T-helper 1 cell treated with Interleukin-12 subunit alpha and Interleukin-12 subunit beta and Interleukin-4 antibody, amounts not matched to agents 30 μg/mL and 1 μg/mL, for 36 hours (primary cell): ENCODE results near the gene MFSD6.

Experiments
- H3K27ac Mint-ChIP-seq: one replicate; pipeline ENCODE4 v1.8.0; 2021; ENCODE audit warnings: mild to moderate bottlenecking, mixed read lengths
- H3K27me3 Mint-ChIP-seq: one replicate; pipeline ENCODE4 v1.8.0; 2021; ENCODE audit warnings: low read depth, mixed read lengths
- H3K36me3 Mint-ChIP-seq: one replicate; pipeline ENCODE4 v1.8.0; 2021; ENCODE audit warnings: low read depth, mixed read lengths
- H3K4me1 Mint-ChIP-seq: one replicate; pipeline ENCODE4 v1.8.0; 2021; ENCODE audit warnings: low read depth, mixed read lengths
- H3K4me3 Mint-ChIP-seq: one replicate; pipeline ENCODE4 v1.8.0; 2021; ENCODE audit warnings: mild to moderate bottlenecking, moderate library complexity, mixed read lengths
- H3K9me3 Mint-ChIP-seq: one replicate; pipeline ENCODE4 v1.8.0; 2021; ENCODE audit warnings: mixed read lengths

MFSD6 gene

DNA sequence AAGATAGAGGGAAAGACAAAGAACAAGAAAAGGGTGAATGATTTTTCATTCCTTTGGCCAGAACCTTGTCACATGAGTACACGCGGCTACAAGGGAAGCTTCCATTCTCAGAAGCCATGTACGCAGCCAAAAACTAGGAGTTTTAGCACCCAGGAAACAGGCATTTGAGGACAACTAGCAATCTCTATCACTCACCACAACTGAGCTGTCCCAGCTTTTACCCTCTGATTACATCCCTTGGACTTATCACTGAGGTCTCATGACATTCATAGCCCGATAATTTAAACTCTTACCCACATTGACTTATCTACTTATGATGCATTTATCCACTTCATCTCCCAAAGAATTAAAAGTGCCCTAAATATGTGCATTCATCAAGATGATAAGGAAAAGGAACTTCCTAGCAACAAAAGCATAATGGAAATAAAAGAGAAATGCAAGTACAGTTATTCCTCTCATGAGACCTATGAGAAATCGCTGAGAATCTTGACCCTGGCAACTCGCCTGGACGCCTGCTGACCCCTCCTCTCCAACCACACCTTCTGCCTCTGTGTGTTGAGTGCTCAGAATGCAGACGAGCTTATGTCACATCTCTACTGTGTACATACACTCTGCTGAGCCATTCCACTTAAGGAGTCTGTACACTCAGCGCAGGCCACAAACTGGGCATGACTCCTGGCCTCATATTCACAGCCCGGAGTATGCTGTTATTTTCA is 28.7 kb upstream of the MFSD6 start:
- Mint-ChIP-seq H3K4me3 (no peak overlapping the region), H3K9me3 (no peaks in the 10 kb centered on the region), H3K36me3 (no peaks in the 10 kb centered on the region), H3K27ac (no peak overlapping the region), H3K27me3 (no peaks in the 10 kb centered on the region), H3K4me1 (no peaks in the 10 kb centered on the region)

DNA sequence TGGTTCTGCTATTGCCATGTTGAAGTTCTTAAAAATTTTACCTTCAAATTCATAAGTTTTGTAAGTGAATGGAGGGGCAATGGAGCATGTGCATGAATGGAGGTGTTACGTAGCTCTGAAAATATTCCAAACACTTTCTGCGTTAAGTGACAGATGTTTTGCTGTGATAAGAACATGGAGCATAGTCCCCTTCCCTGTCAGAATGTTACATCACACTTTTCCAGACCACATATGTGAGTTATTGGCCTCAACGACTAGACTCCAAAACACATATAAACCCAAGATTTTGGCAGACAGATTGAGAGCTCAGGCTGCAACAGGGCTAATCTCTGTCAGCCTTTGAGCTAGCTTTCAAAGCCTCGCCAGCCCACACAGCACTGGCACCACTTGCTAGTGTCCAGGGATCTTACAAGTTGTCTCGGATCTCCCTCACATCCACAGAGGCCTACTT is 27.2 kb upstream of the MFSD6 start:
- Mint-ChIP-seq H3K27ac (no peak overlapping the region), H3K4me3 (no peak overlapping the region), H3K36me3 (no peaks in the 10 kb centered on the region), H3K9me3 (no peaks in the 10 kb centered on the region), H3K27me3 (no peaks in the 10 kb centered on the region), H3K4me1 (no peaks in the 10 kb centered on the region)

DNA sequence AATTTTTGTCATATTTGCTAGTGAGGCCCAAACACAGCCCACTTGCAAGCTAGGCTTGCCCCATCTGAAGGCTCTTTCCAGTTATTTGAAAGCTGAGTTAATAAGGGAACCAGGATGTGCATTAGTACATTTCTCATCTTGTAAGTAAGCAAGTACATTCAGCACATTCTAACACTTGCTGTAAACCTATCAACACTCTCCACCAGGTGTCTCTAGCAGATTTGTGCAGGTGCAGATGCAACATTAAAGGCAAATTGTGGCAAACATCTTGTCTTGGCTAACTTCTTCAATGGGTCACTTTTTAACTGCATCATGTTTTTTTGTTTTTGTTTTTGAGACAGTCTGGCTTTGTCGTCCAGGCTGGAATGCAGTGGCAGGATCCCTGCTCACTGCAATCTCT is 25.3 kb upstream of the MFSD6 start:
- no peak overlapping the region for H3K27ac Mint-ChIP-seq
- H3K9me3 Mint-ChIP-seq, result no peaks in the 10 kb centered on the region
- H3K4me1 Mint-ChIP-seq, result no peaks in the 10 kb centered on the region
- H3K4me3 Mint-ChIP-seq, result no peak overlapping the region
- no peaks in the 10 kb centered on the region for H3K27me3 Mint-ChIP-seq
- no peaks in the 10 kb centered on the region for H3K36me3 Mint-ChIP-seq

DNA sequence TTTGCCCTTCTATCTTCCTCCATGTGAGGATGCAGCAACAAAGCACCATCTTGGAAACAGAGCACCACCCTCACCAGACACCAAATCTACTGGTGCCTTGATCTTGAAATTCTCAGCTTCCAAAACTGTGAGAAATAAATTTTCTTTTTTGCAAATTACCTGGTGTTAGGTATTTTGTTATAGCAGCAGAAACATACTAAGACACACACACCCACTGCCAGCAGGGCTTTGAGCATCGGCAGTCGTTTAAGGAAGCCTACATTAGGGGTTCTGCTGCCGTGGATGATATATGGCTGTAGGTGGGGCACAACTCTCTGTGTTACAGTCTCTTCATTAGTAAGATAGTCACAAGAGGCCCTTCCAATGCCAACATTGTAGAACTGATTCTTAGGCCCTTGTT is 20.7 kb upstream of the MFSD6 start:
- no peaks in the 10 kb centered on the region for H3K9me3 Mint-ChIP-seq
- H3K27ac Mint-ChIP-seq, result no peak overlapping the region
- H3K27me3 Mint-ChIP-seq, result peaks cover 14% of the 10 kb centered on the region
- H3K4me3 Mint-ChIP-seq, result no peak overlapping the region
- no peaks in the 10 kb centered on the region for H3K36me3 Mint-ChIP-seq
- no peaks in the 10 kb centered on the region for H3K4me1 Mint-ChIP-seq

DNA sequence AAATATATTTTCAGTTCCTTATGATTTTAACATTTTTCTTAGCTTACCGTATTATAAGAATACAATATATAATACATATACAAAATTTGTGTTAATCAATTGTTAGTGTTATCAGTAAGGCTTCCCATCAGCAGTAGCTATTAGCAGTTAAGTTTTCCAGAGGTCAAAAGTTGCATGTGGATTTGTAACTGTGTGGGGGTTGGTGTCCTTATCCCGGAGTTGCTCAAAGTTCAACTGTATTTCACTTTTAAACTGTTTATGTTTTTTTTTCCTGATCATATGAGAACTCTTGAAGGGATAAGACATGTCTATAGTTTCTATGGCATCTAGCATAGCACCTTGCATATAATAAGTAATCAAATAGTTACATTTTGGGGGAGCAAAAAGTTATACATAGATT is 11.9 kb upstream of the MFSD6 start:
- Mint-ChIP-seq H3K4me3 (no peak overlapping the region), H3K4me1 (no peaks in the 10 kb centered on the region)

DNA sequence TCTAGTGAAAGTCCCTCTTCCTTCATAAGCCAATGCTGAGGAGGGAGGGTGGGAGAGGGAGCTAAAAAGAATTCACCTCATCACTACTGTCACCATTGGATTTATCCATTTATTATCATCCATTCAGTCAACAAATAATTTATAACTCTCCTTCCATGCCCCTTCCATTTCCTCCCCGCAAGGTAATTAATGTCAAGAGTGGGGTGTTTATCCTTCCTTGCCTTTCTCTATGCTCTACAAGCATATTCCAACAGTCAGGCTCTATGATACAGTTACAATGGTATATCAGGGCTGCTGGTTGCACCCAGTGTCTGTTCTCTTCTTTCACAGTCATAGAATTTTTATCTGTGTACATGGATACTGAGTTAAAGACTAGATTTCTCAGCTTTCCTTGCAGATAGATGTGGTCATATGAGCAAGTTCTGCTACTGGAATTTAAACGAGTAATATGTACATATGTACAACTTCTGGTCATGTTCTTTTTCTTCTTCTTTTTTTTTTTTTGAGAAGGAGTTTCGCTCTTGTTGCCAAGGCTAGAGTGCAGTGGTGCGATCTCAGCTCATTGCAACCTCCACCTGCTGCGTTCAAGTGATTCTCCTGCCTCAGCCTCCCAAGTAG is 5.1 kb upstream of the MFSD6 start:
- no peak overlapping the region for H3K27ac Mint-ChIP-seq
- peaks cover 4% of the 10 kb centered on the region for H3K4me1 Mint-ChIP-seq
- no peak overlapping the region for H3K4me3 Mint-ChIP-seq
- no peaks in the 10 kb centered on the region for H3K27me3 Mint-ChIP-seq
- no peaks in the 10 kb centered on the region for H3K36me3 Mint-ChIP-seq
- H3K9me3 Mint-ChIP-seq, result no peaks in the 10 kb centered on the region

More for the DNA sequence above, 11.9 kb upstream of the MFSD6 start:
- H3K9me3 Mint-ChIP-seq, result no peaks in the 10 kb centered on the region
- no peaks in the 10 kb centered on the region for H3K36me3 Mint-ChIP-seq
- H3K27ac Mint-ChIP-seq, result no peak overlapping the region
- H3K27me3 Mint-ChIP-seq, result peaks cover 23% of the 10 kb centered on the region

DNA sequence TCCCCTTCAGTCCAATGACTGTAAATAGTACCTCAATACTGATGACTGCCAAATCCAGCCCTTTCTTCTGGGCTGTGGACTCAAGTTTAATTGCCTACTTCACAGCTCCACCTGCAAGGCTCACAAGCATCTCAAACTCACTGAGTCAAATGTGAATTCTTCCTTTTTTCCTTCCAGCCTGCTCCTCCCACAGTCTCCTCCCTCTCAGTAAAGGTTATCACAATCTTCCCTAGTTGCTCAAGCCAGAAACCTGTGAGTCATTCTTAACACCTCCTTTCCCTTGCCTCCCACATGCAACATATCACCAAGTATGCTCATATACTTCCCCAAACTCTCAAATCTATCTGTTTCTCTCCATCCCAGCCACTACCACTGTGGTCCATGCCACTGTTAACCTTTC is 3.7 kb upstream of the MFSD6 start:
- H3K27ac Mint-ChIP-seq, result no peak overlapping the region
- H3K9me3 Mint-ChIP-seq, result no peaks in the 10 kb centered on the region
- H3K36me3 Mint-ChIP-seq, result peaks cover under 1% of the 10 kb centered on the region
- H3K4me1 Mint-ChIP-seq, result peaks cover 5% of the 10 kb centered on the region
- no peak overlapping the region for H3K4me3 Mint-ChIP-seq
- H3K27me3 Mint-ChIP-seq, result no peaks in the 10 kb centered on the region

DNA sequence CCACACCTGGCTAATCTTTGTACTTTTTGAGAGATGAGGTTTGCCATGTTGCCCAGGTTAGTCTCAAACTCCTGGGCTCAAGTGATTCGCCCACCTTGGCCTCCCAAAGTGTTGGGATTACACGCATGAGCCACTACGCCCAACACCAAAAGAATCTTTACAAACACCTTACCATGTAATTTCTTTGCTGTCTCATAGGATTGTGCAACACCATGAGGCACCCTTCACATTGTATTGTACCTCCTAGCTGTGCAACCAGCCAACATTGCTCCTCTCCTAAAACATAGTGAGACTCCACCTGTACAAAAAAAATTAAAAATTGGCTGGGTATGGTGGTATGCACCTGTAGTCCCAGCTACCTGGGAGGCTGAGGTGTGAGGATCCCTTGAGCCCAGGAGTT is 3.1 kb upstream of the MFSD6 start:
- H3K4me3 Mint-ChIP-seq, result no peak overlapping the region
- H3K4me1 Mint-ChIP-seq, result peaks cover 10% of the 10 kb centered on the region
- peaks cover 3% of the 10 kb centered on the region for H3K36me3 Mint-ChIP-seq
- no peaks in the 10 kb centered on the region for H3K27me3 Mint-ChIP-seq
- H3K27ac Mint-ChIP-seq, result no peak overlapping the region
- no peaks in the 10 kb centered on the region for H3K9me3 Mint-ChIP-seq

DNA sequence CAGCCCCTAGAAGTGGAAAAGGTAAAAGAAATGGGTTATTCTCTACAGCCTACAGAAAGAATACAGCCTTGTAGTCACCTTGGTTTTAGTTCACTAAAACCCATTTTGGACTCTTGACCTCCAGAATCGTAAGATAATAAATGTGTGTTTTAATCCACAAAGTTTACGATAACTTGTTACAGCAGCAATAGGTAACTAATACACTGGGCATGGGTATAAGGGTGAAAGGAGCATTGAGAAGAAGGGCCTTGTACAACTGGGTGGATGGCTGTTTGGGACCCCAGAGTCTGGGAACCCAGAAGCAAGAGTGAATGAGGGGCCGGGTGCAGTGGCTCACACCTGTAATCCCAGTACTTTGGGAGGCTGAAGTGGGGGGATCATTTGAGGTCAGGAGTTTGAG is 2.2 kb upstream of the MFSD6 start:
- Mint-ChIP-seq H3K36me3 (peaks cover 3% of the 10 kb centered on the region), H3K27me3 (no peaks in the 10 kb centered on the region), H3K9me3 (no peaks in the 10 kb centered on the region), H3K27ac (no peak overlapping the region), H3K4me1 (peaks cover 12% of the 10 kb centered on the region), H3K4me3 (no peak overlapping the region)

DNA sequence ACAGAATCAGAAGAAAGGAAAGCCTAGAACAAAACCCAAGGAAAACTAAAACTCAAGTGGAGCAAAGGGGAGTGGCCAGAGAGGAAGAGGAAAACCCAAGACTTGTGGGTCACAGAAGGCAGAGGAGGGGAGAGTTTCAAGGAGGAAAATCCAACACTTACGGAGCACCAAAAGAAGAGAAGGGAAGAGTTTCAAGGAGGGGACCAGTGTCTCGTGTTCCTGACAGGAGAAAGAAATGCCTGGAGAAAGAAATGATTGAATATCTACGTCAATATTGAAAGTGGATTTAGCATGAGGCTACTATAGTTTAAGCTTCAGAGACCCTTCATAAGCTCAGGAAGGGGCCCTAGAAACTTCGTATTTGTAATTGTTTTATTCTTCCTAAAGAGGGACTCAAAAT is 1.4 kb upstream of the MFSD6 start:
- Mint-ChIP-seq H3K4me3 (no peak overlapping the region), H3K4me1 (peaks cover 18% of the 10 kb centered on the region), H3K36me3 (peaks cover 10% of the 10 kb centered on the region), H3K9me3 (no peaks in the 10 kb centered on the region), H3K27ac (no peak overlapping the region), H3K27me3 (no peaks in the 10 kb centered on the region)

DNA sequence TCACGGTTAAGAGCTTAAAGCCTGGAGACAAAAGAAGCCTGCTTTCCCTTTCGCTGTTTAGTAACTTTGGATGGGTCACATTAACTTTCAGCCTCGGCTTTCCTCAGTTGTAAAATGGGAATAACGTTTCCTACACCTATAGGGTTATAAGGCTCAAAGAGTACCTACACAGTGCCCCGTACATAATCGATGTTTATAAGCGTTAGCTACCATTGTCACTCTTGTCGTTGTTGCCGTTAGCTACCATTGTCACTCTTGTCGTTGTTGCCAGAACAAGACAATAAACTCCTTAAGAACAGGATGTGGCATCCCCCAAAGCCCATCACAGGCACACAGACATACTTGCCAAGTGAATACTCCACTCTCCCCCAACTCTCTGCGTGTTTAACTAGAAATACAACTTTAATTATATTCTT is 901 bp upstream of the MFSD6 start:
- Mint-ChIP-seq H3K9me3 (no peaks in the 10 kb centered on the region), H3K36me3 (peaks cover 11% of the 10 kb centered on the region), H3K4me1 (peaks cover 21% of the 10 kb centered on the region), H3K27me3 (no peaks in the 10 kb centered on the region), H3K27ac (peak overlapping the region; percentile 91), H3K4me3 (peak overlapping the region; percentile 80)

DNA sequence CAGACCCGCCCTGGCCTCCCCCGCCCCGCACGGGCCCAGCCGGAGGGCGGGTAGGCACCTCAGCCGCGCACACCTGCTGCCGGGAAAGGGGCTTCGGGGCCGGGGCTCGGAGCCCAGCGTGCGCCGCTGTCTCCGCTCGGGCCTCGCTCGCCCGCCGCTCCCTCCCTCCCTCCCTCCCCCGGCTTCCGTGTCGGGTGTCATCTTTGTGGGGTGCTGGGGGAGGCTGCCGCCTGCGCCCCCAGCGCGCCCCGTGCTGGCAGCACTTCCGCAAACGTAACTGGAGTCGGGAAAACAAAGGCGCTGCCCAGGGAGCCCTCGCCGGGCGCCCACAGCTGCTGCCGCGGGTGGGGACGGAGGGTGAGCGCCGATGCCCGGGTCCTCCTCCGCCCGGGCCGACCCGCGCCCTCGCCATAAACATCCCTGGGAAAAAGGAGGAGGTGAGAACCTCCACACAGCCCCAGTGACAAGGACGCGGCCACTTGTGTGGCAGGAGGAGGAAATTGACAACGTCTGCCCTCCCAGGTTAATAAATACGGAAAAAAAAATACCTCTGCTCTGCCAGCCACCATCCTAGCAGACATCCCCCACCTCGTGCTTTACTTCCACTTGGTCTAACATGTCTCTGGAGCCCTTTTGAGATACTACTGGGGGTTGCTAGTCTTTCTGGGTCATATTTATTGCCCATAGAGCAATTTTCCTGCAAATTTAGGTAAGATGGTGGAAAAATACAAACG is 550 bp downstream of the MFSD6 start:
- peak overlapping the region; percentile 87 for H3K4me3 Mint-ChIP-seq
- H3K9me3 Mint-ChIP-seq, result no peaks in the 10 kb centered on the region
- H3K36me3 Mint-ChIP-seq, result peaks cover 19% of the 10 kb centered on the region
- peaks cover 30% of the 10 kb centered on the region for H3K4me1 Mint-ChIP-seq
- H3K27me3 Mint-ChIP-seq, result no peaks in the 10 kb centered on the region
- H3K27ac Mint-ChIP-seq, result peak overlapping the region; percentile 91

DNA sequence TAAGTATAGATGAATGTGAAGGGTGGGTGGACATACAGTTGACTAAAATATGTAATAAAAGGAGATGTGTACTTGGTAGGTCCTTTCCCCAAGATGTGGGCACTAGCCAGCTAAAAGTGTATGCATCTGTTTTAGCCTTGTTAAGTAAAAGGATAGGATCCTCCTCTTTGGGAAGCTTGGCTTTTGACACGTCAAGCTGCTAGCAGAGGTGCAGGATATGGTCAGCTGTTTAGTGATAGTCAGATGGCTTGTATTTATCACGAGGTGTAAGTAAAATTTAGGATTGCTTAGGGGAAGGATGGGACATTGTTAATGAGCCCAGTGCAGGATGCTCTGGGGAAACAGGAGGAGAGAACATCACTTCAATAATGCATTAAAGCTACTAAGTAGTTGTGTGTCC is 1.5 kb downstream of the MFSD6 start:
- H3K36me3 Mint-ChIP-seq, result peaks cover 19% of the 10 kb centered on the region
- peaks cover 33% of the 10 kb centered on the region for H3K4me1 Mint-ChIP-seq
- peak overlapping the region; percentile 91 for H3K27ac Mint-ChIP-seq
- H3K27me3 Mint-ChIP-seq, result no peaks in the 10 kb centered on the region
- H3K4me3 Mint-ChIP-seq, result peak overlapping the region; percentile 87
- H3K9me3 Mint-ChIP-seq, result no peaks in the 10 kb centered on the region

DNA sequence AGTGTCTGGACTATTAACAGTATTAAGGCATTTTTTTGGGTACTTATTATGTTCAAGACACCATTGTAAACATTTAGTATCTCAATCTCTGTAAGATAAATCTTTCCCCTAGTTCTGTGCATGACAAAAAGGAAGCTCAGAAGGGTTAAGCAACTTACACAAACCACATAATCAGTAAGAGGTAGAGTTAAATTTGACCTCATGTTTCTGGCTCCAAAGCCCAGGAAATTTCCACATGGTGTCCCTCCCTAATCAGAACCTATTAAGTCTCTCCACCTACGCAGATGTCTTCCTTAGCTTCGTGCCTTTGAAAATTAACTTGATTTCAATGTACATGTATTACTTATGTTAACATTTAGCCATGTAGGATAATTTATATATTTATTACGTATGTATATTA is 2.0 kb downstream of the MFSD6 start:
- peak overlapping the region; percentile 91 for H3K27ac Mint-ChIP-seq
- H3K4me1 Mint-ChIP-seq, result peaks cover 34% of the 10 kb centered on the region
- peak overlapping the region; percentile 87 for H3K4me3 Mint-ChIP-seq
- H3K36me3 Mint-ChIP-seq, result peaks cover 19% of the 10 kb centered on the region
- no peaks in the 10 kb centered on the region for H3K9me3 Mint-ChIP-seq
- no peaks in the 10 kb centered on the region for H3K27me3 Mint-ChIP-seq

DNA sequence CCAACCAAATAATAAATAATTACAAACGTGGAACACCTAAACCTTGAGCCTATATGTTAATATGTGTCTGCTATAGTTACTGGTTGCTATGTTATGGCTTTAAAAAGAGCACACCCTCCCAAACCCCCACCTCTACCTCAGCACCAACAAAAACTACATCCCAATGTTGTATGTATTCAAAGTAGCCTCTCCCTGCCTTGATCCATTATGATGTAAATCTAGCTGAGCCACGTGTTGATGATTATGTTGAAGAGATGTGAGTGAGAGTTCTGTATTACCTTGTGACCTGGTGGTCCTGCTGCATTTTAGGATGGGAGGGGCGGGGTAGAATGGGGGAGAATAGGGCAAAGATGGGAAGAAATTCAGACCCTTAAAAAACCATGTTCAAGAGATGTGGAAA is 4.8 kb downstream of the MFSD6 start:
- no peaks in the 10 kb centered on the region for H3K9me3 Mint-ChIP-seq
- H3K27ac Mint-ChIP-seq, result no peak overlapping the region
- peaks cover 42% of the 10 kb centered on the region for H3K4me1 Mint-ChIP-seq
- H3K4me3 Mint-ChIP-seq, result no peak overlapping the region
- no peaks in the 10 kb centered on the region for H3K27me3 Mint-ChIP-seq
- peaks cover 27% of the 10 kb centered on the region for H3K36me3 Mint-ChIP-seq
